ENCODE data around the gene NUAK1.

DNA sequence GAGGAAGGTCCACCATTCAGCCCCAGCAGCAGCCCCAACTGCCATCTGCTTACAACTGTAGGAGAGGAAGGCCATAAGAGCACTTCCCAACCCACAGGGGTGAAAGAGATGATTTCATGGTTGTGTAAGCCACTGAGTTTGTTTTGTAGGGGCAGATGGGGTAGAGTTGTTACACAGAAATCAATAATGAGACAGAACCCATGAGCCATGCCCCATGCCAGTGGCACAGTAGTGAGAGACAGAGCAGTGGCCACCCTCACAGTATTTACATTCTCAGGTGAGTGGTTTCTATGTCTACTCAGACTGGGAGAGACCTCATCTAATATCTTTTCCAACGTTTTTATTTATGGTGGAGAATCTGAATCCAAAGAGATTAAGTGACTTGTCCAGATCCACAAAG, 68.6 kb downstream of the NUAK1 start:
- TF ChIP-seq POLR2A (IDR thresholded peaks at IDR 0.05) (no peak), POLR2AphosphoS5 (IDR thresholded peaks at IDR 0.05) (no peak), EP300 (IDR thresholded peaks at IDR 0.05) (no peak)
- TF ChIP-seq, protein P1, sequence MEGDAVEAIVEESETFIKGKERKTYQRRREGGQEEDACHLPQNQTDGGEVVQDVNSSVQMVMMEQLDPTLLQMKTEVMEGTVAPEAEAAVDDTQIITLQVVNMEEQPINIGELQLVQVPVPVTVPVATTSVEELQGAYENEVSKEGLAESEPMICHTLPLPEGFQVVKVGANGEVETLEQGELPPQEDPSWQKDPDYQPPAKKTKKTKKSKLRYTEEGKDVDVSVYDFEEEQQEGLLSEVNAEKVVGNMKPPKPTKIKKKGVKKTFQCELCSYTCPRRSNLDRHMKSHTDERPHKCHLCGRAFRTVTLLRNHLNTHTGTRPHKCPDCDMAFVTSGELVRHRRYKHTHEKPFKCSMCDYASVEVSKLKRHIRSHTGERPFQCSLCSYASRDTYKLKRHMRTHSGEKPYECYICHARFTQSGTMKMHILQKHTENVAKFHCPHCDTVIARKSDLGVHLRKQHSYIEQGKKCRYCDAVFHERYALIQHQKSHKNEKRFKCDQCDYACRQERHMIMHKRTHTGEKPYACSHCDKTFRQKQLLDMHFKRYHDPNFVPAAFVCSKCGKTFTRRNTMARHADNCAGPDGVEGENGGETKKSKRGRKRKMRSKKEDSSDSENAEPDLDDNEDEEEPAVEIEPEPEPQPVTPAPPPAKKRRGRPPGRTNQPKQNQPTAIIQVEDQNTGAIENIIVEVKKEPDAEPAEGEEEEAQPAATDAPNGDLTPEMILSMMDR (IDR thresholded peaks at IDR 0.05): no peak
